OCI-LY1 (cell line): Measurements from ENCODE around the gene NLN.

Experiments used
- CTCF ChIP-seq: fragments of 200-600 bp; sonication (generic), shearing (Covaris generic); IDR thresholded peaks from 2 replicates; pipeline ENCODE4 v1.5.1; 2017; ENCODE audit warnings: mild to moderate bottlenecking, antibody characterized with exemption, low read length, moderate library complexity, mixed read lengths
- EZH2 ChIP-seq: fragments of 200-600 bp; sonication (generic), shearing (Covaris generic); IDR thresholded peaks from 2 replicates; pipeline ENCODE4 v1.8.0; 2017; ENCODE audit warnings: borderline replicate concordance, mixed run types, mild to moderate bottlenecking, antibody characterized with exemption, low read length, moderate library complexity, mixed read lengths

- TF ChIP-seq CTCF (no peak), EZH2 (no peak)
These were observed 110.1 kb downstream of the NLN start for GRCh38 chr5:65832152-65832551.
